H1 (cell line): ENCODE results near the gene PRKCSH. TPM values are rescaled to one million over a fixed set of nuclear protein-coding genes. Genes with fewer than 3 reads are reported as not detected.

Experiments used
- BACH1 ChIP-seq: IDR thresholded peaks from 2 replicates; pipeline ENCODE4 v1.6.1; 2012; ENCODE audit warnings: low read length, improper control_type of control experiment
- BCL11A ChIP-seq, 2 experiments: IDR thresholded peaks; one replicate each; pipeline ENCODE4 v1.6.1; 2011; ENCODE audit warnings: low read depth in 2 of 2, low read length in 2 of 2, mild to moderate bottlenecking in 2 of 2
- GTF2F1 ChIP-seq: IDR thresholded peaks from 2 replicates; pipeline ENCODE4 v1.6.1; 2012; ENCODE audit warnings: low read depth, low read length, improper control_type of control experiment, borderline replicate concordance
- HDAC6 ChIP-seq: IDR thresholded peaks from one replicate; pipeline ENCODE4 v1.7.1; 2012; ENCODE audit warnings: low read depth, mild to moderate bottlenecking, inconsistent platforms, low read length, moderate library complexity
- JUN ChIP-seq: IDR thresholded peaks from 2 replicates; pipeline ENCODE4 v1.6.1; 2011; ENCODE audit warnings: low read depth, mild to moderate bottlenecking, improper control_type of control experiment, low read length
- POU5F1 ChIP-seq: IDR thresholded peaks from 2 replicates; pipeline ENCODE4 v1.6.1; 2011; ENCODE audit warnings: low read depth, mild to moderate bottlenecking, low read length, moderate library complexity
- RBBP5 ChIP-seq: IDR thresholded peaks from 2 replicates; pipeline ENCODE4 v1.7.1; 2012; ENCODE audit warnings: low read depth, mild to moderate bottlenecking, inconsistent platforms, low read length, moderate library complexity, borderline replicate concordance
- RFX5 ChIP-seq: IDR thresholded peaks from 2 replicates; pipeline ENCODE4 v1.6.1; 2011; ENCODE audit warnings: low read depth, low read length, improper control_type of control experiment, borderline replicate concordance
- SAP30 ChIP-seq: fragments of 300-600 bp; sonication (generic); IDR thresholded peaks from 2 replicates; pipeline ENCODE4 v1.7.1; 2012; ENCODE audit warnings: low read length, moderate library complexity, mild to moderate bottlenecking, inconsistent platforms; ENCODE audit not compliant: insufficient read depth, insufficient replicate concordance
- SP1 ChIP-seq: IDR thresholded peaks from 2 replicates; pipeline ENCODE4 v1.6.1; 2011; ENCODE audit warnings: low read depth, low read length
- polyA plus RNA-seq, 7 experiments: library from polyadenylated mRNA; depleted of rRNA in 3 of 7; stranded (reverse) in 5 of 7; unstranded in 2 of 7; fragments of >200 nt in 5 of 7; fragments of 200-250 nt in 2 of 7; gene quantifications; 1 replicate in 5 of 7; 2 replicates in 1 of 7; 4 replicates in 1 of 7; pipeline versions ENCODE4 v1.2.1 to v1.2.3, GENCODE V29; 2011 to 2013; ENCODE audit warnings: missing spikeins in 2 of 7, mixed read lengths in 2 of 7
- total RNA-seq: library from RNA; stranded (reverse); fragmentation: NEBNext Ultra II Directional; extraction: Animal tissue kit (Norgen Biotek cat#: 25700); gene quantifications from 2 replicates; pipeline ENCODE4 v1.2.1, GENCODE V29; 2021
- TF ChIP-seq, protein P1 (sequence below): fragments of 300-600 bp; sonication (generic); IDR thresholded peaks from 2 replicates; pipeline ENCODE4 v1.7.1; 2012; ENCODE audit warnings: low read length, moderate library complexity, mild to moderate bottlenecking, inconsistent platforms; ENCODE audit not compliant: insufficient replicate concordance

The PRKCSH gene
- total and polyA plus RNA-seq, 2 of the 8 experiments (the other 6 are each of a cell fraction or from before 2014, with no cell fraction given): 97.2 to 337 TPM

DNA sequence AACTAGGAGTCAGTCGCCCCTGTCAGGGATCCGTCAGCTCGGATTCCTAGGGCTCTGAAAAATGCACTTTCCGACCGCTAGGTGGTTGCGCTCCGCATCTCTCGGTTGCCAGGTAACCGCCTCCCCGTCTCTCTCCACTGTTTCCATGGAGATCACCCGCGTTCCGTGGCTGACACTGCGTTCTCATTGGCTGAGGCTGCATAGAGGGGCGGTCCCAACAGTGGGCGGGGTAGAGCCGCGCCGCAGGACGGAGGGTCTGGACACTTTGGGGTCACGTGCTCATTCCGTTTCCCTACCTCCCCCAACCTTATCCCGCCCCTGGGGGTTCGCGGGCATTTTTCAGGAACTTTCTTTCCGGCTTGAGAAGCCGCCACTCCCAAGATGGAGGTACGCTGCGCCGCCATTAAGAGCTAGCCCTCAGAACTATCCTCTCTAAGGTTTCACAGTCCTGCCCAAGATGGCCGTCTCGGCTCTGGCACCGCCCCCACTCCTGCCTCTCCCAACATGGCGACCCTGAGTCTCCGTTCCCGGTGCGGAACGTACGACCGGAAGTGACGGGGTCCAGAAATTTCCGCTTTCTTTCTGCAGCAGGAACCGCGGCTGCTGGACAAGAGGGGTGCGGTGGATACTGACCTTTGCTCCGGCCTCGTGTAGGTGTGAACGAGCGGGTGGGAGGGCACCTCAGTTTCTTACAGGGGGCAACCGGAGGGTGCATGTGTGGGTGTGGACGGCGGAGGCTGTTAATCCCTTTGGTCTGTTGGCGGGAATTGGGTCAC lies at the start of gene PRKCSH, which contains the start of gene ODAD3 (continued):
- no peak for TF ChIP-seq RBBP5
- TF ChIP-seq BACH1: no peak
- peak; percentile 91 for TF ChIP-seq SAP30
- TF ChIP-seq, protein P1, sequence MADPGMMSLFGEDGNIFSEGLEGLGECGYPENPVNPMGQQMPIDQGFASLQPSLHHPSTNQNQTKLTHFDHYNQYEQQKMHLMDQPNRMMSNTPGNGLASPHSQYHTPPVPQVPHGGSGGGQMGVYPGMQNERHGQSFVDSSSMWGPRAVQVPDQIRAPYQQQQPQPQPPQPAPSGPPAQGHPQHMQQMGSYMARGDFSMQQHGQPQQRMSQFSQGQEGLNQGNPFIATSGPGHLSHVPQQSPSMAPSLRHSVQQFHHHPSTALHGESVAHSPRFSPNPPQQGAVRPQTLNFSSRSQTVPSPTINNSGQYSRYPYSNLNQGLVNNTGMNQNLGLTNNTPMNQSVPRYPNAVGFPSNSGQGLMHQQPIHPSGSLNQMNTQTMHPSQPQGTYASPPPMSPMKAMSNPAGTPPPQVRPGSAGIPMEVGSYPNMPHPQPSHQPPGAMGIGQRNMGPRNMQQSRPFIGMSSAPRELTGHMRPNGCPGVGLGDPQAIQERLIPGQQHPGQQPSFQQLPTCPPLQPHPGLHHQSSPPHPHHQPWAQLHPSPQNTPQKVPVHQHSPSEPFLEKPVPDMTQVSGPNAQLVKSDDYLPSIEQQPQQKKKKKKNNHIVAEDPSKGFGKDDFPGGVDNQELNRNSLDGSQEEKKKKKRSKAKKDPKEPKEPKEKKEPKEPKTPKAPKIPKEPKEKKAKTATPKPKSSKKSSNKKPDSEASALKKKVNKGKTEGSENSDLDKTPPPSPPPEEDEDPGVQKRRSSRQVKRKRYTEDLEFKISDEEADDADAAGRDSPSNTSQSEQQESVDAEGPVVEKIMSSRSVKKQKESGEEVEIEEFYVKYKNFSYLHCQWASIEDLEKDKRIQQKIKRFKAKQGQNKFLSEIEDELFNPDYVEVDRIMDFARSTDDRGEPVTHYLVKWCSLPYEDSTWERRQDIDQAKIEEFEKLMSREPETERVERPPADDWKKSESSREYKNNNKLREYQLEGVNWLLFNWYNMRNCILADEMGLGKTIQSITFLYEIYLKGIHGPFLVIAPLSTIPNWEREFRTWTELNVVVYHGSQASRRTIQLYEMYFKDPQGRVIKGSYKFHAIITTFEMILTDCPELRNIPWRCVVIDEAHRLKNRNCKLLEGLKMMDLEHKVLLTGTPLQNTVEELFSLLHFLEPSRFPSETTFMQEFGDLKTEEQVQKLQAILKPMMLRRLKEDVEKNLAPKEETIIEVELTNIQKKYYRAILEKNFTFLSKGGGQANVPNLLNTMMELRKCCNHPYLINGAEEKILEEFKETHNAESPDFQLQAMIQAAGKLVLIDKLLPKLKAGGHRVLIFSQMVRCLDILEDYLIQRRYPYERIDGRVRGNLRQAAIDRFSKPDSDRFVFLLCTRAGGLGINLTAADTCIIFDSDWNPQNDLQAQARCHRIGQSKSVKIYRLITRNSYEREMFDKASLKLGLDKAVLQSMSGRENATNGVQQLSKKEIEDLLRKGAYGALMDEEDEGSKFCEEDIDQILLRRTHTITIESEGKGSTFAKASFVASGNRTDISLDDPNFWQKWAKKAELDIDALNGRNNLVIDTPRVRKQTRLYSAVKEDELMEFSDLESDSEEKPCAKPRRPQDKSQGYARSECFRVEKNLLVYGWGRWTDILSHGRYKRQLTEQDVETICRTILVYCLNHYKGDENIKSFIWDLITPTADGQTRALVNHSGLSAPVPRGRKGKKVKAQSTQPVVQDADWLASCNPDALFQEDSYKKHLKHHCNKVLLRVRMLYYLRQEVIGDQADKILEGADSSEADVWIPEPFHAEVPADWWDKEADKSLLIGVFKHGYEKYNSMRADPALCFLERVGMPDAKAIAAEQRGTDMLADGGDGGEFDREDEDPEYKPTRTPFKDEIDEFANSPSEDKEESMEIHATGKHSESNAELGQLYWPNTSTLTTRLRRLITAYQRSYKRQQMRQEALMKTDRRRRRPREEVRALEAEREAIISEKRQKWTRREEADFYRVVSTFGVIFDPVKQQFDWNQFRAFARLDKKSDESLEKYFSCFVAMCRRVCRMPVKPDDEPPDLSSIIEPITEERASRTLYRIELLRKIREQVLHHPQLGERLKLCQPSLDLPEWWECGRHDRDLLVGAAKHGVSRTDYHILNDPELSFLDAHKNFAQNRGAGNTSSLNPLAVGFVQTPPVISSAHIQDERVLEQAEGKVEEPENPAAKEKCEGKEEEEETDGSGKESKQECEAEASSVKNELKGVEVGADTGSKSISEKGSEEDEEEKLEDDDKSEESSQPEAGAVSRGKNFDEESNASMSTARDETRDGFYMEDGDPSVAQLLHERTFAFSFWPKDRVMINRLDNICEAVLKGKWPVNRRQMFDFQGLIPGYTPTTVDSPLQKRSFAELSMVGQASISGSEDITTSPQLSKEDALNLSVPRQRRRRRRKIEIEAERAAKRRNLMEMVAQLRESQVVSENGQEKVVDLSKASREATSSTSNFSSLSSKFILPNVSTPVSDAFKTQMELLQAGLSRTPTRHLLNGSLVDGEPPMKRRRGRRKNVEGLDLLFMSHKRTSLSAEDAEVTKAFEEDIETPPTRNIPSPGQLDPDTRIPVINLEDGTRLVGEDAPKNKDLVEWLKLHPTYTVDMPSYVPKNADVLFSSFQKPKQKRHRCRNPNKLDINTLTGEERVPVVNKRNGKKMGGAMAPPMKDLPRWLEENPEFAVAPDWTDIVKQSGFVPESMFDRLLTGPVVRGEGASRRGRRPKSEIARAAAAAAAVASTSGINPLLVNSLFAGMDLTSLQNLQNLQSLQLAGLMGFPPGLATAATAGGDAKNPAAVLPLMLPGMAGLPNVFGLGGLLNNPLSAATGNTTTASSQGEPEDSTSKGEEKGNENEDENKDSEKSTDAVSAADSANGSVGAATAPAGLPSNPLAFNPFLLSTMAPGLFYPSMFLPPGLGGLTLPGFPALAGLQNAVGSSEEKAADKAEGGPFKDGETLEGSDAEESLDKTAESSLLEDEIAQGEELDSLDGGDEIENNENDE: no peak
- no peak for TF ChIP-seq RFX5
- TF ChIP-seq SP1: peak; percentile 77; the same call in 1 of the 2 replicates
- TF ChIP-seq BCL11A (IDR thresholded peaks at IDR 0.05; ENCODE audit: low read depth in 2 of 2, low read length in 2 of 2): no peak
- TF ChIP-seq HDAC6: no peak
- no peak for TF ChIP-seq POU5F1
- TF ChIP-seq GTF2F1: no peak
- no peak for TF ChIP-seq JUN
